HG02870 (cell line): ENCODE results near the gene GPR61.

Experiments
- ATAC-seq: cut with Tn5 transposase; IDR thresholded peaks from one replicate; pipeline ENCODE4 v1.9.1; 2021; ENCODE audit warnings: mild to moderate bottlenecking, moderate library complexity; ENCODE audit not compliant: unreplicated experiment

The GPR61 gene

GRCh38 chr1:109532365-109533136 is 7.1 kb upstream of the GPR61 start:
- peak; percentile 68 for ATAC-seq

DNA sequence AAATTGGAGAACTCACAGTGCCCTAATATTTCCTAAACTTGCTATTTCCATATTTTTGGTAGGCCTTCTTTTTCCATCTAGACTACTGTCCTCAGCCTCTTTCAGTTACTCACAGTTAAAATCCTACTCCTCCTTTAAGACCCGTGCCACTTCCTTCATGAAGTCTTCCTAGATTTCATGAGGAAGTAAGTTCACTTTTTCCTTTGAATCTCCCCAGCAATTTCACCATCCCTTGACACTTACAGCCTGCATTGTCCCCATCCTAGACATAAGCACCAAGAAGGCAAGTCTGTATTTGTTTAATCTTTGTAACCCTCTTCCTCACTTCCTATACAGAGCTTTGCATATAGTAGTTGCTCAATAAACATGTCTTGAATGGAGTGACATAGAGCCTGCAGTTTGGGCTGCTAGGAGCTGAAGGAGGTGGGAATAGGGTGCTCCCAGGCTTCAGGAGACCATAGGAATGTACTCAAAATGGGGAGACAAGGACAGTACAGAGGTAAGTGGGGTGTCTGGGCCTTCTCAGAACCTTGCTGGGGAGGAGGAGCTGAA is 5.3 kb upstream of the GPR61 start:
- no peak for ATAC-seq

- no peak for ATAC-seq
Measured at GRCh38 chr1:109535481-109535880, 4.2 kb upstream of the GPR61 start.

DNA sequence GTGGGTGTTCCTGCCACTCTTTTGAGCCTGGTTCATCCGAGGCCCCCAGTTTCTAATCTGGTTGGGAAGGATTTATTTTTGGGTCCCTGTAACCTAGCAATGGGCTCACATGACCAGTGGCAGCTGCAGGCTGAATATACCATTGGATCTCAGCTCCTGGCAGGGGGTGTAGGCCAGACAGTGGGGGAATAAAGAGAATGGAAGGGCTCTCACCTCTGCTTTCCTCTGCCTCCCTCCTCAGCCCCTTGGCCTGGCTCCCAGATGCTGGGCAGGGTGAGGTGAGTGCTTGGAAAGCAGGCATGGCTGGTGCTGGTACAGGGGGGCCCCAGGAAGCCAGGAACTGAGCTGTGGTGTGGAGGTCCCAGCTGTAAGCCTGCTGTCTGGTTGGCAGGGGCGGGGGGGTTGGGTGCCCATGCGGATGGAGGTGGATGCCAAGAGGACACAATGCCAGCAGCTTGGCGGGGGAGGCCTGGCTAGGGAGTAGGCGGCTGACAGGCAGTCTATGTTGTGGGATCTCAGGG is 3.6 kb upstream of the GPR61 start:
- ATAC-seq = no peak

- no peak for ATAC-seq
Measured at GRCh38 chr1:109537450-109538178, 2.1 kb upstream of the GPR61 start.

DNA sequence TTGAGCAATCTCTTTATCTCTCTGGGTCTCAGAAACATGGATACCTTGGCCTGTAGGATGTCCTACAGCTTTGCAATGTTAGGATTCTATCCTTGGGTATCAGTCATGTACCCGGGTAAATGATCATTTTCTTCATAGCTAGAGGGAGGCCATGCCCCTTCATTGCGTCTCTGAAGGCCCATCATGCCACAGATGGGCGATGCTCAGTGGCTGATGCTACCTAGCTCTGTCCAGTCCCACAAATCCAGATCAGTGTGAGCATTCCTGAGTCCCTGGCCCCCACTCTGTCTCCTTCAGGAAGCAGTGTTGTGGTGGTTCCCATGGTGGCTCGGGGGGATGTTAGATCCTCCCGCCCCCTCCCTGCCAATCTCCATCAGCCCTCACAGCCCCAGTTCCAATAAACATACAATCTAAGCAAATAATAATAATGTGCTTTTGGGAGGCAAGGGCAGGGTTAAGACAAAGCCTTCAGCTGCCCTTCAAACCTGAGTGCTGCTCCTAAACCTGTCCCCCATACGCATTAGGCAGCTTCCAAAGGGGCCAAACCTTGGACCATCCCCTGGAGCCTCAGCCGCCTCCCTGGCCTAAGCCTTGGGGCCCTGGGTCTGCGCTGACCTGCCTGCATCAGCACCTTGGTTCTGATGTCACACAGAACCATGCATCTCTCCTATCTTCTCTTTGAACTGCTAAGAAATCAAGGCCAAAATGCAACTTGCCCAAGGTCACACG is 681 bp upstream of the GPR61 start:
- ATAC-seq = no peak

DNA sequence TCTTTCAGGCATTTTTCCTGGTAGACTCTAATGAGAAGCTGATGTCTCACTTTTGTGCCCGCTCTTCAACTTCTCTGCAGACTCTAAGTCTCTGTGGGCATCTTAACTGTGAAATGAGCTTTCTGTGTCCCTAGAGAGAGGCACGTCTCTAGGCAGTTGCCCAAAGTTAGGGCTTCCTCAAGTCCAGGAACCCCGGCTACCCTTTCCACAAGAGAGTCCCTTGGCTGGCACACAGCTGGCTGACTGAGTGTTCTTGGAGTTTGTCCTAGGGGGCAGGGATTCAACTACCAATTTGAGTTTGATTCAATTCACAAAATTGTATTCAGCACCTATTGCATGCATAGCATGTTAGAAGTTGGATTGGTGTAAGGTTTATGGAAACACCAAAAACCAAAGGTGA is 1.4 kb downstream of the GPR61 start:
- ATAC-seq = no peak

DNA sequence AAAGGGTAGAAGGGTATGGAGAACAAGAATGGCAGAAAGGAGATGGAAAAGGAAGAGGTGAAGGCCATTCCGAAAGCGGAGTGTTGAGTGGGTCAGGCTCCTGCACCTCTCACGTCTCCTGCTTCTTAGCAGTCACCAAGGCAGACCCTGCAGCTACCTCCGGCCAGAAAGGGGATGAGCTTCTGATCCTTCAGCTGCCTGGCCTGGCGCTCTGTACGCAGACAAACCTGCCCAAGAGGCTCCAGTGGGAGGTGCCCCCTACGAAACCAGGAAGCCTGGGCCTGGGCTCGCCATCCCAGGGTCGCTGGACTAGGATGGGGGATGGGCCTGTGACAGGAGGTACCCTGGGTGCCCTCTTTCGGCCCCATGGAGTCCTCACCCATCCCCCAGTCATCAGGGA is 3.0 kb downstream of the GPR61 start:
- ATAC-seq = no peak

DNA sequence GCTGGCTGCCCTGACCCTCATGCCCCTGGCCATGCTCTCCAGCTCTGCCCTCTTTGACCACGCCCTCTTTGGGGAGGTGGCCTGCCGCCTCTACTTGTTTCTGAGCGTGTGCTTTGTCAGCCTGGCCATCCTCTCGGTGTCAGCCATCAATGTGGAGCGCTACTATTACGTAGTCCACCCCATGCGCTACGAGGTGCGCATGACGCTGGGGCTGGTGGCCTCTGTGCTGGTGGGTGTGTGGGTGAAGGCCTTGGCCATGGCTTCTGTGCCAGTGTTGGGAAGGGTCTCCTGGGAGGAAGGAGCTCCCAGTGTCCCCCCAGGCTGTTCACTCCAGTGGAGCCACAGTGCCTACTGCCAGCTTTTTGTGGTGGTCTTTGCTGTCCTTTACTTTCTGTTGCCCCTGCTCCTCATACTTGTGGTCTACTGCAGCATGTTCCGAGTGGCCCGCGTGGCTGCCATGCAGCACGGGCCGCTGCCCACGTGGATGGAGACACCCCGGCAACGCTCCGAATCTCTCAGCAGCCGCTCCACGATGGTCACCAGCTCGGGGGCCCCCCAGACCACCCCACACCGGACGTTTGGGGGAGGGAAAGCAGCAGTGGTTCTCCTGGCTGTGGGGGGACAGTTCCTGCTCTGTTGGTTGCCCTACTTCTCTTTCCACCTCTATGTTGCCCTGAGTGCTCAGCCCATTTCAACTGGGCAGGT is 3.8 kb downstream of the GPR61 start:
- ATAC-seq = no peak

DNA sequence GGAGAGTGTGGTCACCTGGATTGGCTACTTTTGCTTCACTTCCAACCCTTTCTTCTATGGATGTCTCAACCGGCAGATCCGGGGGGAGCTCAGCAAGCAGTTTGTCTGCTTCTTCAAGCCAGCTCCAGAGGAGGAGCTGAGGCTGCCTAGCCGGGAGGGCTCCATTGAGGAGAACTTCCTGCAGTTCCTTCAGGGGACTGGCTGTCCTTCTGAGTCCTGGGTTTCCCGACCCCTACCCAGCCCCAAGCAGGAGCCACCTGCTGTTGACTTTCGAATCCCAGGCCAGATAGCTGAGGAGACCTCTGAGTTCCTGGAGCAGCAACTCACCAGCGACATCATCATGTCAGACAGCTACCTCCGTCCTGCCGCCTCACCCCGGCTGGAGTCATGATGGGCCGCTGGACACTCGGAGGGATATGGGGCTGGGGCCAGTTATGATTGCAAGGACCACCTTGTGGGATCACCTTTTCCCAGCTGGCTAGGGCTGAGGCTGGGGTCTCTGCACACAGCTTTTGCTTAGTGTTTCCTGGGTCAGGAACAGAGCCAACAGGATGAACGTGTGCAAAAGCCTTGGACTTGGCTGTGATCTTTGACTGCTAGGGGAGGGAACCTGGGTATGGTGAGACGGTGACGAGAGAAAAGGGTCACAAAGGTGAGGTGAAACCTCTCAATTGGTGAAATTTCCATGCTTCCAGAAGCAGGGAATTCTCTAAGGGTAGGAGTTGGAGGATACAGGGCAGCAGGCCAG is 4.5 kb downstream of the GPR61 start:
- ATAC-seq = no peak

DNA sequence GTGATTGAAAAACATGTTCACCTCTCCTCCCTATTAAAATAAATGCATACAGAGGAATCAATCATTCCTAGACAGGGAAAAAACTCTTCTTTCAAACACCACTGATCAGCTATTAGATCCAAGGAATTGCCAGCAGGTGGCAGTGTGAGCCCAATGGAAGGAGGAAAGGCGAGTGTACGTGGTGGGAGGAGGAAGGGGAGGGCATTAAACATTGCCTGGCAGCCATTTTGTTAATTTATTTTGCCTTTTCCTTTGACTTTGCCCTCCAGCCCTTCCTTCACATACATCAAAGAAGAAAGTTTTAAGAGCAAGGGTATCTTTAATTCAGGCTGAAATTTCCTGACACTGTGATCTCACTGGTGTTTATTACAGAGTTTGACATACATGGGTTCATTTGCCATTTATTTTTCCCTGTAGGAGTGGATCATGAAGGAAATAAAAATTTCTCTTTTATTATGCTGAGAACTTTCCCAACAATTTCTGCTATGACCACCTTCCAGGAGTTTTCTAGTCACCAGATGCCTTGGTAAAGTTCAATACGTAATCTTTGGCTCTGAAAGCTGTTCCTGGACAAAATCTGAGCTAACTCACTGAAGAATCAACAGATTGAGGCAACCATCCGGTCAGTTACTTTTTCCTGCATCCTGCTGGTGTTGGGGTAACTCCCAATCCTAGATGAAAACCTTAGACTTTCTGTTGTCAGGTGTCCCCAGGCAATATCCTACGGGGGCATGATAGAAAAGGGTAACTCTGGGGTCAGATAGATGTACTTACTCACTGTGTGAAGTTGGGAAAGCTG is 6.8 kb downstream of the GPR61 start:
- peak; percentile 38 for ATAC-seq

DNA sequence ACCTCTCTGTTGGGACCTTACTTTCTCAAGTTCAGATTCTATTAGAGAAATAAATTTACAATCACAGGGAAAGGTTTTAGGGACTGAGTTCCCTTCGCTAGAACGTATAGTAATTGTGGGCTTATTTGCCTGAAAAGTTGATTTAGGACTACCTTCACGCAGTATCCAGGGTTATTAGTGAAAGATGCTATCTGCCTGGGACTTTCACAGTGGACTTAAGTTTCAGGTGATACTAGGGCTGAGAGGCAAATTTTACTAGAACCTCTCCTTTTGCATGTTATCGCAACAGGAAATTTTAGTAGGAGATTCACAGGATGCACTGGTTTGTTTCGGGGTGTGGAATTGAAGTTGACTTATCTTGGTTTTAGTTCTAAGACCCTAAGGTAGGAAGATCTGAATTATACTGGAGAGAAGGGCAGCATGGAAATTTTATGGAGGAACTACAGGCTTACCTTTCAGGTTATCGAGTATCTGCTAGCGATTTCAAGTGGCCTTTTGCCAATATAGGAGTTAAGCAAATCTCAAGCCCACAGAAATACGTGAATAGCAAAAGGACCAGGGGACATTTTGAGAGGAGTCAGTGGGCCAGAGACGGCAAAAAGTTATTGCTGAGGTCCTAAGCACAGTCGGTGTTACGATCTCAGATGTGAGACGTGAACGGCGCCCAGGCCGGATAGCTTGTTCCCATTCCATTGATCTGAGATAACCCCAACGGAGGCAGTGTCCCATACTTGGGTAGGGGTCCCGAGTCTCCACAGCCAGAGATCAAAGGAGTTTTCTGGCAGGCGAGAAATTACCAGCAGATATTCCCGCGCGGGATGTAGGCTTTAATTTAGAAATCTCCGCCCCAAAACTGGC is 8.0 kb downstream of the GPR61 start:
- no peak for ATAC-seq

DNA sequence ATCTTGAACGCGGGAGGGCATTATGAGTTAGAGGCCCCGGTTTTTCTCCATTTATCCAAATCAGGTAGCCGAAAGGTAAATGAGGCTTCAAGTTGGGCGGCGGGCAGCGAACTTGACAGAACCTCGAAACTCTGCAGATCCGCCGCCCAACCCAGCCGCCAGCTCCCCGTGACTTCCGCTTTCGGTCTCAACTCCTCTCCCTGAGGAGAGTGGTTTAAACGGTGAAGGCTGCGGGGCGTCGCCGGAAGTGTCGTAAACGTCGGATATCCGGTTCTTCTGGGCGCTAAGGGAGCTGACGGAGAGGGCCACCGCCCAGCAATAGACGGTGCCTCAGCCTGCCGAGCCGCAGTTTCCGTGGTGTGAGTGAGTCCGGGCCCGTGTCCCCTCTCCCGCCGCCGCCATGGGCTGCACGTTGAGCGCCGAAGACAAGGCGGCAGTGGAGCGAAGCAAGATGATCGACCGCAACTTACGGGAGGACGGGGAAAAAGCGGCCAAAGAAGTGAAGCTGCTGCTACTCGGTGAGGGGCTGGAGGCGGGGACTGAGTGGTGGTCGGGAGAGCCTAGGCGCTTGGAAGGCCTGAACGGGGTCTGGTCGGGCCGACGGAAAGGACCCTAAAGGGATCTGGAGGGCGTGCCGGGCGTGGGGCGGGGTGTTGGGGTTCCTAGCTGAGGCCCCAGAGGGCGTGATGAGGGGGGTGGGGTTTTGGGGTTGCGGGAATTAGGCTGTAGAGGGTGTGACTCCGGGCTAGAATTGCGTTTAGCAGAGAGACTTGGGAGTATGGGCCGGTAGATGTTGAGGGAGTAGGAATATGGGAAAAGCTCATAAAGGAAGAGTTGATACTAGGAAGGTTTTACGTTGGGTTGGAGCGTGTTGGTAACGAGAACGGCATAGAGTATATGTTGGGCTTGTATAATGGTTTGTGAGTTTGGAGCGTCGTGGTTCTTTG is 8.9 kb downstream of the GPR61 start, which contains the start of gene GNAI3:
Gene GNAI3, plus strand, starts transcription at position 295 of the 947 bp plus-strand sequence. Its CDS starts 106 bp downstream, at position 401.
- peak; percentile 90 for ATAC-seq

- no peak for ATAC-seq
Measured at GRCh38 chr1:109556563-109556962, 16.9 kb downstream of the GPR61 start.

DNA sequence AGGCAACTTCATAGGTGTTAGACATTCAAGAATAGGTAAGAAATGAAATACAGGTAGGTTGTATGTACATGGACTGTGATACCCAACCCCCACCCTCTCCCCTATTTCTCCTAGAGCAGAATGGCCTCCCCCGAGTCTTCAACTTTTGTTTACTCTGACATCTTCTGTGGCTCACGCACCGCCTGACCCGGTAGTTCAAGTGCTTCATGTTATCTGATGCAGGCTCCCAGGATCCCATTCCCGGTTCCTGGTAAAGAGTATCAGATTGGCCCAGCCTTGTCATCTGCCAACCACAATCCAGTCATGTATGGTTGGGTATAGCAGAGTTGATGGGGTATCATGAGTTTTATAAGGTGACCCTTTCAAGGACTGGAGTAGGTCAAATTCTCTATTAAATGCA is 17.8 kb downstream of the GPR61 start:
- ATAC-seq = no peak

- no peak for ATAC-seq
Measured at GRCh38 chr1:109559995-109560394, 20.3 kb downstream of the GPR61 start.
